Kidney (tissue), 14 donors: Measurements from ENCODE around the gene AKR7A3. TPM values are rescaled to one million over a fixed set of nuclear protein-coding genes. Genes with fewer than 3 reads are reported as not detected.

Source experiments
- DNase-seq, 5 donors: peaks; one replicate each; pipeline ENCODE4 v3.0.0-alpha.2; 2013 to 2020
- FAIRE-seq: peaks from 2 replicates; lab custom pipeline; 2012; peaks lifted over from hg19 to GRCh38; lab: Jason Lieb, UNC
- H3K27ac ChIP-seq, 2 donors: one replicate each; pipeline ENCODE4 v1.7.0; 2013; ENCODE audit warnings: low read depth in 2 of 2, low read length in 2 of 2, inconsistent platforms in 1 of 2
- H3K27me3 ChIP-seq: one replicate; pipeline ENCODE4 v1.7.1; 2013; ENCODE audit warnings: low read length, inconsistent platforms; ENCODE audit not compliant: control insufficient read depth, insufficient read depth
- H3K36me3 ChIP-seq, 3 donors: one replicate each; pipeline versions ENCODE4 v1.7.0 to v1.7.1; 2013; ENCODE audit warnings: low read length in 3 of 3, control low read depth in 1 of 3, inconsistent platforms in 1 of 3; ENCODE audit not compliant: insufficient read depth in 3 of 3, control insufficient read depth in 2 of 3
- H3K4me1 ChIP-seq, 3 donors: one replicate each; pipeline versions ENCODE4 v1.7.0 to v1.7.1; 2013; ENCODE audit warnings: low read length in 3 of 3, inconsistent platforms in 1 of 3, low read depth in 1 of 3; ENCODE audit not compliant: control insufficient read depth in 2 of 3, insufficient read depth in 2 of 3
- H3K4me3 ChIP-seq, 3 donors: one replicate each; pipeline versions ENCODE4 v1.7.0 to v1.8.1; 2013; ENCODE audit warnings: low read length in 3 of 3, control low read depth in 1 of 3, inconsistent platforms in 1 of 3
- H3K9ac ChIP-seq, 3 donors: one replicate each; pipeline versions ENCODE4 v1.7.0 to v1.7.1; 2013; ENCODE audit warnings: low read length in 3 of 3, control low read depth in 1 of 3, inconsistent platforms in 1 of 3
- H3K9me3 ChIP-seq, 3 donors: one replicate each; pipeline versions ENCODE4 v1.7.0 to v1.7.1; 2013; ENCODE audit warnings: low read length in 3 of 3, control low read depth in 1 of 3, inconsistent platforms in 1 of 3; ENCODE audit not compliant: control insufficient read depth in 2 of 3, insufficient read depth in 1 of 3
- intact Hi-C: fragments of 100-400 bp; cut with DNase I; formaldehyde crosslinking; loops from one replicate; pipeline ENCODE4 v1.11.1; 2022
- polyA plus RNA-seq: library from polyadenylated mRNA; stranded (reverse); fragments of 350-450 nt; fragmentation: Illumina TruSeq; extraction: RNeasy Lipid Tissue Mini Kit (QIAGEN cat#74804); gene quantifications from one replicate; pipeline ENCODE4 v1.2.3, GENCODE V29; 2014; ENCODE audit warnings: low read depth, low replicate concordance; ENCODE audit not compliant: insufficient read depth
- total RNA-seq: library from RNA; stranded (reverse); fragmentation: NEBNext Ultra II Directional; extraction: Animal tissue kit (Norgen Biotek cat#: 25700); gene quantifications from one replicate; pipeline ENCODE4 v1.2.1, GENCODE V29; 2021
- TF ChIP-seq, protein P1 (sequence below): IDR thresholded peaks from 3 replicates; pipeline ENCODE4 v1.5.1; 2012; ENCODE audit warnings: mild to moderate bottlenecking, moderate library complexity, borderline replicate concordance; ENCODE audit not compliant: insufficient read depth; ENCODE audit errors: extremely low read depth
- donor health status: control.
- donor health status: control.
- donor health status: control.
- donor health status: control.
- donor health status: control.
- donor health status: DM: yes; HTN: yes; CAD: no.
- donor health status: Normal renal cell carcinoma (clear cell type).

AKR7A3 gene
- total and polyA plus RNA-seq, 2 donors from 2014 or later, result 6.2 to 108 TPM

DNA sequence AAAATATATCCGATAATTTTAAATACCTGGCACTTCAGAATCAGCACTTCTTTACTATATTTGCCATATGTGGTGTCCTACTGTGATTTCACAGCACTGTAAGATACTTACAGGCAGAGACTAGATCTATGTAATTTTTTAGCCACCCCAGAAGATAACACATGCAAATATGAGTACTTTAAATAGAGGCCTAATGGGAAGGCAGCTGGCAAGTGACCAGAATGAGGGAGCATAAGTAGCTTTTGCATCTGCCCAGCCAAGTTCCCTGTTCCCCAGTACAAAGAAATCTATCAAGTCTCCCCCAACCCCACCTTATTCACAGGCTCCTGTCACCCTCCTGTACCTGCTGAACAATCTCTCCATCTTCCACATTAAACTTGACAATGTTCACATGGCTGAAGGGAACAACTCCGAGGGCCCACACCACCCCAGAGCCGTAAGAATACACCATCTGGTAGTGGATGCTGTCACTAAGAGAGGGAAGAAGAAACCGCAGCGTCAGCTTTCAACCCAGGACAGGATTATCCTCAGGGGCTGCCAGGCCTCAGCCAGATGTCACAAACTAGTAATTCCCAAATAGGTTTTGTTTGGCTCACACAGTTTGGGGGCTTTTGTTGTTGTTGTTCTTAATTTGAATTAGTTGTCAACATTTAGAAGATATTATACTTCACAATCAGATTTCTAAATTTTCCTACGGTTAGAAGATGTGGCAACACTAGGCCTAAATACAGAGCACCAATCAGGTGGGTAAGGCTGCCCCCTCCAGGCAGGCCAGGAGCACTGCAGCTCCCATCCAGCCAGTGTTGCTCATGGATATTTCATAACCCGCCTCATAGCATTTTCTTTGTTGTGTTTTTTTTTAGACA lies 47.7 kb downstream of the AKR7A3 start:
- no peak overlapping the region for H3K27ac ChIP-seq
- no peak overlapping the region for H3K4me3 ChIP-seq
- H3K9ac ChIP-seq, result no peak overlapping the region
- FAIRE-seq (peak; percentile 38), DNase-seq (peak in 4 of 5 donors; percentile 27 to 80 (median 41))
- TF ChIP-seq, protein P1, sequence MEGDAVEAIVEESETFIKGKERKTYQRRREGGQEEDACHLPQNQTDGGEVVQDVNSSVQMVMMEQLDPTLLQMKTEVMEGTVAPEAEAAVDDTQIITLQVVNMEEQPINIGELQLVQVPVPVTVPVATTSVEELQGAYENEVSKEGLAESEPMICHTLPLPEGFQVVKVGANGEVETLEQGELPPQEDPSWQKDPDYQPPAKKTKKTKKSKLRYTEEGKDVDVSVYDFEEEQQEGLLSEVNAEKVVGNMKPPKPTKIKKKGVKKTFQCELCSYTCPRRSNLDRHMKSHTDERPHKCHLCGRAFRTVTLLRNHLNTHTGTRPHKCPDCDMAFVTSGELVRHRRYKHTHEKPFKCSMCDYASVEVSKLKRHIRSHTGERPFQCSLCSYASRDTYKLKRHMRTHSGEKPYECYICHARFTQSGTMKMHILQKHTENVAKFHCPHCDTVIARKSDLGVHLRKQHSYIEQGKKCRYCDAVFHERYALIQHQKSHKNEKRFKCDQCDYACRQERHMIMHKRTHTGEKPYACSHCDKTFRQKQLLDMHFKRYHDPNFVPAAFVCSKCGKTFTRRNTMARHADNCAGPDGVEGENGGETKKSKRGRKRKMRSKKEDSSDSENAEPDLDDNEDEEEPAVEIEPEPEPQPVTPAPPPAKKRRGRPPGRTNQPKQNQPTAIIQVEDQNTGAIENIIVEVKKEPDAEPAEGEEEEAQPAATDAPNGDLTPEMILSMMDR, result peak; percentile 82
- no peaks in the 10 kb centered on the region for H3K9me3 ChIP-seq
- no peaks in the 10 kb centered on the region for H3K4me1 ChIP-seq
- peaks cover 4 to 78% (median 57%) of the 10 kb centered on the region in 3 donors for H3K36me3 ChIP-seq
- H3K27me3 ChIP-seq, result no peaks in the 10 kb centered on the region
- intact Hi-C loops, result no loop called here

DNA sequence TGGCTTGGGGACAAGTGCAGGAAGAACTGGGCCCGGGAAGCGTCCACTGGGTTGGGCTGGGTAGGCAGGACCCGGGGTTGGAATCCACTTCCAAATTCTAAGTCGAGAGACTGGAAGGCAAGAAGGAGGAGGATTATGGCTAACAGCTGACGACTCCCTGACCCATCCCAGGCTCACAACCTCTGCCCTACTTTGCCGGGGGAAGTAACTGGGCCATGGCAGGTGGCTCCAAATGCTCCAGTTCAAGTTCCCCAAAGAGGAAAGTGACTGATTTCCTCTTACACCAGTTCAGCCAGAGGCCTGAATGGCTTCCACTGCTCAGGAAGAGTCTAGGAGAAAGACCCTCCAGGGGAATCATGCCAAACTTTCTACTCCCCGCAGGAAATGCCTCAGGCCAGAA lies 48.7 kb downstream of the AKR7A3 start:
- Histone ChIP-seq H3K27ac (no peak overlapping the region), H3K9me3 (no peaks in the 10 kb centered on the region), H3K4me1 (no peaks in the 10 kb centered on the region), H3K4me3 (no peak overlapping the region), H3K27me3 (no peaks in the 10 kb centered on the region), H3K36me3 (peaks cover 4 to 80% (median 59%) of the 10 kb centered on the region in 3 donors), H3K9ac (no peak overlapping the region)
- FAIRE-seq, result no peak
- DNase-seq, result no peak
- TF ChIP-seq, protein P1, result no peak
- intact Hi-C loops, result no loop called here

DNA sequence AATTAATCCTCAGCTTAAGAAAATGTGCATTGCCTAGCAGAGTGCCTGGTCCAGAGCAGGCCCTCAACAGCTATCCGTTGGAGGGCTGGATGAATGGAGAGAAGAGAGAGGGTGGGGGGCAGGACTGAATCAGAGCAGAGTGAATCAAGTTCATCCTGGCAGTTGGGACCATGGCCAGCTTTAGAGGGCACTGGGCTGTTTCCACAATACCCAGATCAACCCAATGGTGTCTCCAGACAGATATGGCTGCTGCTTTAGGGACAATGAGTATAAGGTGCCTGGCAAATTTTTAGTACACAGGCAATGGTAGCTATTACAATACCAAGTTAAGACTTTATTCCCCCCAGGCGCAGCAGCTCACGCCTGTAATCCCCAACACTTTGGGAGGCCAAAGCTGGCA lies 54.3 kb downstream of the AKR7A3 start:
- Histone ChIP-seq H3K9ac (no peak overlapping the region), H3K27me3 (no peaks in the 10 kb centered on the region), H3K27ac (no peak overlapping the region), H3K4me1 (no peaks in the 10 kb centered on the region), H3K4me3 (no peak overlapping the region), H3K36me3 (peaks cover 8 to 57% (median 51%) of the 10 kb centered on the region in 3 donors), H3K9me3 (no peaks in the 10 kb centered on the region)
- intact Hi-C loops, result no loop called here
- no peak for FAIRE-seq
- no peak for DNase-seq
- TF ChIP-seq, protein P1, result no peak

Other genes with a start within 250 kb of the AKR7A3 start
- 167 TPM for gene UBR4, start 78.5 kb downstream of the AKR7A3 start, total RNA-seq
- gene UBR4, start 78.5 kb downstream of the AKR7A3 start, polyA plus RNA-seq, result 319 TPM
- gene EMC1, start 37.2 kb downstream of the AKR7A3 start, total RNA-seq, result 42.0 TPM
- 14.7 TPM for gene EMC1, start 37.2 kb downstream of the AKR7A3 start, polyA plus RNA-seq
- 24.5 TPM for gene MRTO4, start 37.0 kb downstream of the AKR7A3 start, total RNA-seq
- 18.6 TPM for gene MRTO4, start 37.0 kb downstream of the AKR7A3 start, polyA plus RNA-seq
- 53.1 TPM for gene AKR7A2, start 23.4 kb upstream of the AKR7A3 start, total RNA-seq
- gene AKR7A2, start 23.4 kb upstream of the AKR7A3 start, polyA plus RNA-seq, result 139 TPM
- 12.2 TPM for gene SLC66A1, start 23.6 kb upstream of the AKR7A3 start, total RNA-seq
- gene SLC66A1, start 23.6 kb upstream of the AKR7A3 start, polyA plus RNA-seq, result 14.7 TPM
- 265 TPM for gene CAPZB, start 196.8 kb upstream of the AKR7A3 start, total RNA-seq
- gene CAPZB, start 196.8 kb upstream of the AKR7A3 start, polyA plus RNA-seq, result 253 TPM